ENCODE measurements around the gene PDP2. TPM values are rescaled to one million over a fixed set of nuclear protein-coding genes. Genes with fewer than 3 reads are reported as not detected.

Gene PDP2
- total RNA-seq, 4 donors from 2014 or later: 2.2 to 5.2 (median 4.1) TPM

- ATAC-seq: no peak
- intact Hi-C loops (cut with DNase I; ENCODE audit: low total_unique reads) (no loop called here), in situ Hi-C loops (cut with MboI; ENCODE audit: low sequenced_read_pairs in 4 of 4) (no loop called here)
- no peaks in the 10 kb centered on the region for H3K36me3 ChIP-seq
- H3K4me1 ChIP-seq: peaks cover 52 to 59% of the 10 kb centered on the region in 2 donors
- H3K27me3 ChIP-seq: no peaks in the 10 kb centered on the region
- peak overlapping the region; percentile 85 to 98 (median 96) for H3K27ac ChIP-seq
- H3K9me3 ChIP-seq: no peaks in the 10 kb centered on the region
- no peak for DNase-seq
- H3K4me3 ChIP-seq: no peak overlapping the region
- no peak for TF ChIP-seq POLR2A (IDR thresholded peaks at IDR 0.05)
- TF ChIP-seq CTCF (IDR thresholded peaks at IDR 0.05 in 4 of 5, conservative IDR thresholded peaks at IDR 0.05 in 1 of 5): no peak
Observed at GRCh38 chr16:66898933-66899309, 18.6 kb downstream of the PDP2 start.

DNA sequence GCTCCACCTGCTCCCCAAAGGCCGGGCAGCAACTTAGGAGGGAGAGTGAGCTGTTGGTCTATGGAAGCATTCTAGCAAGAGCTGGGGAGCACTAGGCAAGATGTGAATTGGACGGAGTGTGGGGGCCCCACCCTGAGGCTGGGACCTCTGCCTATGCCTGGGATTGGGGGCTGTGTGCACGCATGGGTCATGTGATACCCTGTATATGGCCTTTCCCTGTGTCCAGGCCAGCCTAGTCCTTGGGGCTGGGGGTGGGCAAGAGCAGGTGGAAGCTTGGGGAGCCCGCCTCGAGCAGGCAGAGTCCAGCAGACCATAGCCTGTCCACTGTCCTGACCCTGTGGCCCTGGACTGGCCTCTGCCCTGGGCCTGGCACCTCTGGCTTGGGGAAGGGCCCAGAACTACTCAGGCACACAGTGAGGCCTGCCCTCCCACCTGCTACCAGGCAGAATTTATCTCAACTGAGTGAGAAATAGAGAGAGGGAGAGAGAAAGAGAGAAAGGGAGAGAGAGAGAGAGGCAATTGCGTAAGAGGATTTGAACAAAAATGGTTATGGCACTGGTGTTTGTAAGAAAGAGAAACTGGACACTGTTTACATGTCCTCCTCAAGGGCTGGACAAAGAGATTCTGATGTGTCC is 19.1 kb downstream of the PDP2 start:
- Histone ChIP-seq H3K27me3 (no peaks in the 10 kb centered on the region), H3K27ac (peak overlapping the region; percentile 85 to 98 (median 96)), H3K4me3 (no peak overlapping the region), H3K36me3 (no peaks in the 10 kb centered on the region), H3K4me1 (peaks cover 55 to 64% of the 10 kb centered on the region in 2 donors), H3K9me3 (no peaks in the 10 kb centered on the region)
- intact Hi-C loops (cut with DNase I; ENCODE audit: low total_unique reads): no loop called here
- DNase-seq: peak; percentile 41 to 86
- peak; percentile 63 to 68 for ATAC-seq
- TF ChIP-seq CTCF (IDR thresholded peaks at IDR 0.05 in 4 of 5, conservative IDR thresholded peaks at IDR 0.05 in 1 of 5): no peak
- TF ChIP-seq POLR2A (IDR thresholded peaks at IDR 0.05): no peak
- in situ Hi-C loops (cut with MboI; ENCODE audit: low sequenced_read_pairs in 4 of 4): no loop called here

GRCh38 chr16:66899945-66900710 is 19.8 kb downstream of the PDP2 start:
- intact Hi-C loops (cut with DNase I; ENCODE audit: low total_unique reads): loop anchor here (1.0 kb wide), 2 partner anchors 28 to 49 kb away; no protein-coding TSS in a partner anchor
- no peaks in the 10 kb centered on the region for H3K9me3 ChIP-seq
- ATAC-seq (peak; percentile 55 to 58), DNase-seq (peak; percentile 81 to 98)
- in situ Hi-C loops (cut with MboI; ENCODE audit: low sequenced_read_pairs in 4 of 4): no loop called here
- peak overlapping the region; percentile 85 to 98 (median 96) for H3K27ac ChIP-seq
- H3K4me1 ChIP-seq: peaks cover 61 to 71% of the 10 kb centered on the region in 2 donors
- H3K27me3 ChIP-seq: no peaks in the 10 kb centered on the region
- H3K36me3 ChIP-seq: no peaks in the 10 kb centered on the region
- peak overlapping the region in 3 of 4 donors; percentile 7 to 13 (median 11) for H3K4me3 ChIP-seq
- no peak for TF ChIP-seq CTCF (IDR thresholded peaks at IDR 0.05 in 4 of 5, conservative IDR thresholded peaks at IDR 0.05 in 1 of 5)
- peak; percentile 32 to 60 for TF ChIP-seq POLR2A (IDR thresholded peaks at IDR 0.05)

- Histone ChIP-seq H3K27me3 (no peaks in the 10 kb centered on the region), H3K36me3 (no peaks in the 10 kb centered on the region), H3K4me3 (peak overlapping the region in 2 of 4 donors; percentile 11 to 13), H3K27ac (peak overlapping the region; percentile 85 to 98 (median 96)), H3K9me3 (no peaks in the 10 kb centered on the region), H3K4me1 (peaks cover 65 to 72% of the 10 kb centered on the region in 2 donors)
- intact Hi-C loops (cut with DNase I; ENCODE audit: low total_unique reads): loop anchor here (1.0 kb wide), 2 partner anchors 27 to 48 kb away; no protein-coding TSS in a partner anchor
- TF ChIP-seq CTCF (IDR thresholded peaks at IDR 0.05 in 4 of 5, conservative IDR thresholded peaks at IDR 0.05 in 1 of 5) (no peak), POLR2A (IDR thresholded peaks at IDR 0.05) (no peak)
- DNase-seq (peak; percentile 87 to 97), ATAC-seq (peak; percentile 61 to 64)
- in situ Hi-C loops (cut with MboI; ENCODE audit: low sequenced_read_pairs in 4 of 4): no loop called here
Observed at GRCh38 chr16:66900721-66901441, 20.6 kb downstream of the PDP2 start.
